HG03039 (cell line): ENCODE results near the gene HSD3B2.

Experiments
- ATAC-seq: cut with Tn5 transposase; IDR thresholded peaks from one replicate; pipeline ENCODE4 v1.9.1; 2021; ENCODE audit warnings: mild to moderate bottlenecking, moderate library complexity; ENCODE audit not compliant: unreplicated experiment

HSD3B2 gene

GRCh38 chr1:119396982-119397381 is 18.0 kb upstream of the HSD3B2 start:
- no peak for ATAC-seq

GRCh38 chr1:119397986-119398385 is 17.0 kb upstream of the HSD3B2 start:
- no peak for ATAC-seq

GRCh38 chr1:119404736-119405135 is 10.2 kb upstream of the HSD3B2 start:
- ATAC-seq, result no peak

GRCh38 chr1:119409731-119410130 is 5.2 kb upstream of the HSD3B2 start:
- ATAC-seq, result no peak

GRCh38 chr1:119410961-119411360 is 4.0 kb upstream of the HSD3B2 start:
- ATAC-seq, result no peak

- no peak for ATAC-seq
Measured at GRCh38 chr1:119416006-119416640, 1.2 kb downstream of the HSD3B2 start.

GRCh38 chr1:119419109-119419508 is 4.2 kb downstream of the HSD3B2 start:
- no peak for ATAC-seq

- ATAC-seq, result no peak
Measured at GRCh38 chr1:119420638-119421037, 5.7 kb downstream of the HSD3B2 start.

- ATAC-seq, result no peak
Measured at GRCh38 chr1:119422631-119423030, 7.7 kb downstream of the HSD3B2 start.

- no peak for ATAC-seq
Measured at GRCh38 chr1:119428991-119429390, 14.0 kb downstream of the HSD3B2 start.

- ATAC-seq, result no peak
Measured at GRCh38 chr1:119429687-119430086, 14.7 kb downstream of the HSD3B2 start.

- no peak for ATAC-seq
Measured at GRCh38 chr1:119430486-119430885, 15.5 kb downstream of the HSD3B2 start.

- ATAC-seq, result no peak
Measured at GRCh38 chr1:119431836-119432235, 16.9 kb downstream of the HSD3B2 start.

- ATAC-seq, result no peak
Measured at GRCh38 chr1:119435052-119435451, 20.1 kb downstream of the HSD3B2 start.

GRCh38 chr1:119438761-119439160 is 23.8 kb downstream of the HSD3B2 start:
- ATAC-seq, result no peak

- no peak for ATAC-seq
Measured at GRCh38 chr1:119440721-119441307, 25.9 kb downstream of the HSD3B2 start.

GRCh38 chr1:119442756-119443155 is 27.8 kb downstream of the HSD3B2 start:
- ATAC-seq, result no peak

- ATAC-seq, result no peak
Measured at GRCh38 chr1:119446321-119446720, 31.4 kb downstream of the HSD3B2 start.

GRCh38 chr1:119447344-119448126 is 32.6 kb downstream of the HSD3B2 start:
- no peak for ATAC-seq

GRCh38 chr1:119448127-119448511 is 33.2 kb downstream of the HSD3B2 start:
- no peak for ATAC-seq

- ATAC-seq, result no peak
Measured at GRCh38 chr1:119449971-119450370, 35.0 kb downstream of the HSD3B2 start.

- ATAC-seq, result no peak
Measured at GRCh38 chr1:119451158-119451557, 36.2 kb downstream of the HSD3B2 start.
